NCI-H2081 (cell line): ENCODE measurements around the gene PGS1.
"Not testable (repeated sequence)": the region's sequence is repeated elsewhere in the genome, so short reads cannot be mapped to it uniquely, and the experiment has no call there.

Source experiments
- DNase-seq, 2 experiments: peaks; one replicate each; lab custom pipeline; 2025; lab: John Stamatoyannopoulos, UW

Gene PGS1

DNA sequence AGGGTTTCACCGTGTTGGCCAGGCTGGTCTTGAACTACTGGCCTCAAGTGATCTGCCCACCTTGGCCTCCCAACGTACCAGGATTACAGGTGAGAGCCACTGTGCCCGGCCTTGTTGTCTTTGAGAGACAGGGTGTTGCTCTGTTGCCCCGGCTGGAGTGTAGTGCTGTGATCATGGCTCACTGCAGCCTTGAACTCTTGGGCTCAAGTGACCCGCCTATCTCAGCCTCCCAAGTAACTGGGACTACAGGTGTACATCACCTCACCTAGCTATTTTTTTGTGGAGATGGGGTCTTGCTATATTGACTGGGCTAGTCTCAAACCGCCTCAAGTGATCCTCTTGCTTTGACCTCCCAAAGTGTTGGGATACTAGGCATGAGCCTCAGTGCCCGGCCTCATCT is 68.4 kb downstream of the PGS1 start:
- DNase-seq = no peak

DNA sequence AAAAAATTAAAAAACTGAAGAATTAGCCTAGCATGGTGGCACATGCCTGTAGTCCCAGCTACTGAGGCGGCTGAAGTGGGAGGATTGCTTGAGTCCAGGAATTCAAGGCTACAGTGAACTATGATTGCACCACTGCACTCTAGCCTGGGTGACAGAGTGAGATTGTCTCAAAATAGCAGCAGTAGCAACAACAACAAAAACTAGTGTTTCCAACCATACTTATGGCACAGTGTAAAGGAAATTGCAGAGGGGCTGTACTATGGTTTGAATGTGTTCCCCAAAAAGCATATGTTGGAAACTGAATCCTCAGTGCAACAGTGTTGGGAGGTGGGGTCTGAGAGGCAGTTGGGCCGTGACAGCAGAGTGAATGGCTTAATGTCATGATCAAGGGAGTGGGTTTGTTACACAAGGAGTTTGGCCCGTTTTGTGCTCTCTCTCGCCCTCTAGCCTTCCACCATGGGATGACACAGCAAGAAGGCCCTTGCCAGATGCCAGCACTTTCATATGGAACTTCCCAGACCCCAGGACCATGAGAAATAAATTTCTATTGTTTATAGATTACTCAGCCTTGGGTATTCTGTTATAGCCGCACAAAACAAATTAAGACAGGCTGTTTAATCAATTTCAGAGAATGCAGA is 70.0 kb downstream of the PGS1 start:
- no peak for DNase-seq

DNA sequence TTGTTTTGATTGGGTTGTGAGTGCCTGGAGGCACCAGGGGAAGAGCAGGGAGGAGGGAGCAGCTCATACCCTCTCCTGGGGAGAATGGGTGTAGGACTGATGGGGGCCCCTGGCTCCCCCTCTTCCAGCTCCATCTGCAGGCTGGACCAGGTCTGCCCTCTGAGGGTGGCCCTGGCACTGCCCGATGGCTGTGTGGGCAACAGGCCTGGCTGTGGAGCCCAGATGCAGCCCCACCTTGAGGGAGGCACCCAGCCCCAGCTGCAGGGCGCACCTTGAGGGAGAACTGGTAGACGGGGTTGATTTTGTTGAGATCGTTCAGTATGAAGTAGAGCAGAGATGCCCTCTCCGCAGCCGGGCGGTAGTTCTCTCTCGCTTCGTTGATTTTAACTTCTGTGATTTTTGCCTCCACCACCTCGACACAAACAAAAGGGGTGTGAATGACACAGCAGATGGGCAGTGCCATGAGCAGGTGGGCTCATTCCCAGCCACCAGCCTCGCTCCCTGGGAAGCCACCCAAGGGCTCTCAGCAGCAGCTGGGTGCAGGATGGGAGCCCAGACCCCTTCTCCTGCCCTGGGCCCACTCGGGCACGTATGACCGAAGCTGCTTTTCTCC is 71.6 kb downstream of the PGS1 start:
- no peak for DNase-seq

DNA sequence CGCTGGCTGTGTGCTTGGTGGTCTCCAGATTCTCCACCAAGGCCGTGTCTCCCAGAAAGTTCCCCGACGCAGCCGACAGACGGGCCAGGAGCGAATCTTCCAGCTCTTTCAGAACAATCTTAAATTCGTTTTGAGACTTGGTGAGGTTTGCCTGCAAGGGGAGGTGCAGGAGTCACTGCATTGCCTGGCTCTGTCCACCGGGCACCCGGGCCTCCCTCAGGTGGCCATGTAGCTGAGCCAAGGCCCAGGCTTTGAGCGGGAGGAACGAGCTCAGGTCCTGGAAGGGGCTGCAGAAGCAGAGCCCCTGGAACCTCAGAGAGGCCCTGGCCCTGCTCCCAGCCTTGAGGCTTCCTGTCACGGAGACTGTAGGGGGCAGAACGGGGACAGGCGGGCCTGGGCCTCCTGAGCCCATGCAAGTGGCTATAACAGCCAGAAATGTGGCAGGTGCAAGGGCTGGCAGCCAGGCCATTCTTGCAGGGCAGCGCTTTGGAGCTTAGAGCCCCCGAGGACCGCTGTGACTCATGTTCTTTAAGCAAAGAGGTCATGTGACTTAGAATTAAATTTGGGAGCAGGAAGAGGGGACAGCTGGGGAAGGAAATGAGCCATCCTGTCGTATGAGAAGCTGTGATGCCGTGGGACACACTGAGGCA is 72.4 kb downstream of the PGS1 start:
- peak in 1 of 2 experiments; percentile 20 for DNase-seq

DNA sequence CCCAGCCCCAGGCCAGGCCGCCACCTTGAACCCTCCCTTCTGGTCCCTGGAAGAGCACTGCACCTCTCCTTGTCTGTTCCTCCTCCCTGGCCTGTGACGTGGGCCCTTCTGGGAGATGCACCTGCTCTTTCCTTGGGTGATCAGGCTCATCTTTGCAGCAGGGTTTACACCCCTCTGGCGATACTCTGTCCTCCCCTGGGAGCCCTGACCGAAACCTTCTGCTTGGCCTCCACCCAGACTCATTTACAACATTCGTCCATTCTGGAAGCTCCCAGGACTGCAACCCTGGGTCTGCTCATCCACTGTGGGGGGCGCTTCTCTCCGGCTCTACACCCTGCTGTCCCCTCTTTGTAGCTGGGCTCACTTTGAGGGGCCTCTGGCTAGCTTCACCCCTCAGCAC is 73.3 kb downstream of the PGS1 start:
- no peak for DNase-seq

DNA sequence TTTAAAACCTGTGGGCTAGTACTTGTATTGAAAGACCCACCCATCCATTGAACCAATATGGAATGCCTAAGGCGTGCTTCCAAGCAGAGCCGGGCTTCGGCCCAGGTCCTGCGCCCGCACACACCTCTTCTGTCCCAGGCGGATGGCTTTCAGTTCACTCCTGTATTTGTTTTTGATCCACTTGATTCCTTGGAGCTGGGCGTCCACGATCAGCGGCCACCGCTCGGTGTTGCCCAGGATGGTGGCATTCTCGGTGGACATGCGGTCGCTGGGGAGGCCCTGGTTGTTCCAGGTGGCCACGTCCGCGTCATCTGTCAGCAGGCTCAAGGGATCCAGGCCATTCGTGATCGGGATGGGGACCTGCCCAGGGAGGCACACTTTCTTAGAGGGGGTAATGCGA is 75.9 kb downstream of the PGS1 start:
- no peak for DNase-seq

DNA sequence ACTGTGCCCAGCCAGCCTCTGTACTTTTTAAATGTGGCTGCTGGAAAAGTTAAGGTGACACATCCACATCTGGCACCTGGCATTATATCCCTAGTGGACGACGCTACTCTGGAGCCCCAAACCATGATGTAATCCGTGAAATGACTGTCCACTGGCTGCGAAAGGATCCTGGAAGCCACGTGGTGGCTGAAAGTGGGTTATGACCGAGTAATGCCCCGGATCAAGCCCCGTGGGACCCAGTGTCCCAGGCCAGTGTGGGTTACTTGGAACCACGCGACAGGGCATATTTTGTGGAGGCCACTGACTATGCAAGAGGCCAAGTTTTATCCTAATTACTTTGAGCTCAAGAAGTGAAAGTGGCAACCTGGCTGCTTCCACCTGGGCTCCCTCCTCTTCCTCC is 79.6 kb downstream of the PGS1 start:
- DNase-seq = no peak

DNA sequence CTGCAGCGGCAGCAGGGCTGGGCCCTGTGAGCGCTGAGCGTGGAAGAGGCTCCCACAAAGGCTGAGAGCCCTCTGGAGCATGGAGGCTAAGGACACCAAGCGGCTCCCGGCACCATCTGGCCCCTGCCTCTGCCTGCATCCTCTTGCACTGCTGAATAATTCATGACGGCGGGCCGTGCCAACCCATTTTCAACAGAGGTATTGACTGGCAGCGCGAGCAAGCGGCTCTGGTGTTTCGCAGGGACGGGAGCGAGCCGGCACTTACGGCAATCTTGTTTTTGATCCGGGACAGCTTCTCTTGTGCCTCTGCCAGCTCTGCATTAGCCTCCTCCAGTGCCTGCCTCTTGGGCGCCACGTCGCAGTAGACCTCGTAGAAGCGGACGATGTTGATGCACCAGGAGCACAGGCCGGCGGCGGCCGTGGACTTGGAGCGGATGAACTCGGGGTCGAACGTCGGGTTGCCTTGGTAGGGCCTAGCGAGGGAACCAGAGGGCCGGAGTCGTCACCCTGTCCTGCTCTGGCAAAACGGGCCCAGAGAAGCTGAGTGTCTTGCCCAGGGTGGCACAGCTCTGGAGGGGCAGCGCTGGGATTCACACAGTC is 80.4 kb downstream of the PGS1 start:
- no peak for DNase-seq

DNA sequence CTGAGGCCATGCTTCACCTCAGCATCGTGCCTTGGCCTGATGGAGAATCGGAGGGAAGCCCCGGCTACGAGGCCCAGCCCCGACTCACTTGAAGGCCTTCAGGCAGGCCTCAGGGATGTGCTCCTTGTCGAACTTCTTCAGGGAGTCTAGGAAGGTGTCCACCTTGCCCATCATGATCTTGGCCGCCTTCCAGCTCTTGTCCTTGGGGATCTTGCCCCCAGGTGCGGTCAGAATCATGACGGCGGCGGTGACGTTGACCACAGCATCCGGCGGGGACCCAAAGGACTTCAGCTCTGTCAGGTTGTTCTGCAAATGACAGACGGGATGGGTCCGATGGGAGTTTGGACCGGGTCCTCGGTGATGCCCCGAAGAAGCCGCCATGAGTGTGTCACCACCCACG is 81.2 kb downstream of the PGS1 start:
- no peak for DNase-seq

DNA sequence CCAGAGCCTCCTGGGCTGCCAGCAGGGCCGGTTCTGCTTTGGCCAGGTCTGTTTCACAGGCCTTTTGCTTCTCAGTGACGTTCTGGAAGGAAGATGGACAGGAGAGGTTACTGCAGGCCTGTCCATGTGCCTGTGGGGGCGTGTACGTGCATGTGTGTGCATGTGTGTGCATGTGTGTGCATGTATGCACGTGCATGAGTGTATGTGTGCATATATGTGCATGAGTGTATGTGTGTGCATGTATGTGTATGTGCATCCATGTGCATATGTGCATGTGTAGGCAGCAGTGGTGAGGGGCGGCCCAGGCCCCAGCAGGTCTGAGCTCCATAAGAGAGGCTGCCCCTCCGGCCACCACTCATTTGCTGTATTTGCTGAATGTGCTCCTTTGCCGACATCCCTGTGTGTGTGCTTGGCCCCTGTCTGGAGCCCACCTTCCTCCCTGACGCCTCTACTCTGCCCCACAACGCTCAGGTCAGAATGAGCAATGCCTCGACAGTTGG is 81.8 kb downstream of the PGS1 start:
- no peak for DNase-seq

DNA sequence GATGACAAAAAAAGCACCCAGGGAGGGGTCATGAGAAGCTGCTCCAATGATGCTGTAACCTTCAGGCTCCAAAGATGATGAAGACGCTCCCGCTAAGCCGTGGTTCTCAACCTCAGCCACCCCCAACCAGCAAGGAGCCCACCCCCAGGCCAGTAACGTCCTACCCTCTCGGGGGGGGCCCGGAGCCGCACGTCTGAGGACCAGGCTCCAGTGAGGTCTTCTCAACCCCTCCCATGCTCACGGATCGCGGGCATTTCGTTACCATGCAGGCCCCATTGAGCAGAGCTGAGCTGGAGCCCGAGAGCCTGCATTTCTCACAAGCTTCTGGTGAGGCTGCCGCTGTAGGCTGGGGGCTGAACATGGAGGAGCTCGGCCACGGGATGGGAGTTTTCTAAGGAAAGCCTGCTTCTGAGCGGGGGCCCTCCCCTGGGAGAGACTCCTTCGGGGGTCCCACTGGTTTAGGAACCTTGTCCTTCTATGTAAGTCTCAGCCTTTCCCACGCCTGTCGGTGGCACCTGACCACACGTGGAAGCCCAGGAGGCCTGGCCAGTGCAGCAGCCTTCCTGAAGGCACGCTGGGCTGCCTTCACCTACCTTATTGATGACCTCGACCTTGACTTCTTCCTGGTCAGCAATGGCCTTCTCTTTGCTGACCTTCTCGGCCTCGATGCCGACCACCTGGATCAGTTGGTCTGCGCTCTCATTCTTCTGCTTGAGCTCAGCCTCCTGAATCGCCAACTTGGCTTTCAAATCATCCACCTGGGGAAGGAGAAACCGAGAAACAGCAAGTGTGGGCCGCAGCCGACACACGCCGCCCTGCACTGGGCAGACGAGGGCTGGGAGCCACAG is 82.7 kb downstream of the PGS1 start:
- DNase-seq = no peak

DNA sequence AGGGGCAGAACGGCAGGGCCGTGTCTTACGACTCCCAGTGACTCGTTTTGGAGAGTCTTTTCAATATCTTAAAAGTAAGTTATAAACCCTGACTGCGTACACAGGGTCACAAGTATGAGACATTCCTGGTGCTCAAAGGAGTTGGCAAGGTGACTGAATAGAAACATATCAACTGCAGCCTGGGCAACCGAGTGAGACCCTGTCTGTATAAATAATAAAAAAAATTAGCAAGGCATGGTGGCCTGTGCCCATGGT is 83.3 kb downstream of the PGS1 start:
- DNase-seq = no peak

DNA sequence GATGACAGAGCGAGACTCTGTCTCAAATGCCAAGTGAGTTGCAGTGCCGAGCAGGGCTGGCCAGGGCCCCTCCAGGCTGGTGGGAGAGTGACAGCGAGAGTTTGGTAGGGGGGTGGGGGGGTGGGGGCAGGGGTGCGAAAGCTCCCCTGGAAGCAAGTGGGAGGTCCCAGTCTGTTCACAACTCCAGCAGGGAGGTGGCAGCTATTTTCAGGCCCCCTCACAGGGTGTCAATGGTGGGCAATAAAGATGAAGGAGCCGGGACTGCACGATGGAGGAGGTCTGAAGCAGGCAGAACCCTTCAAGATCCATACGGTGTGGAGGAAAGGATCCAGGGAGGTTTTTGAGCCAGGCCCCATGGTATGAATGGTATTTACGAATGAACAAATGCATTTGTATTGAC is 83.7 kb downstream of the PGS1 start:
- DNase-seq = no peak

DNA sequence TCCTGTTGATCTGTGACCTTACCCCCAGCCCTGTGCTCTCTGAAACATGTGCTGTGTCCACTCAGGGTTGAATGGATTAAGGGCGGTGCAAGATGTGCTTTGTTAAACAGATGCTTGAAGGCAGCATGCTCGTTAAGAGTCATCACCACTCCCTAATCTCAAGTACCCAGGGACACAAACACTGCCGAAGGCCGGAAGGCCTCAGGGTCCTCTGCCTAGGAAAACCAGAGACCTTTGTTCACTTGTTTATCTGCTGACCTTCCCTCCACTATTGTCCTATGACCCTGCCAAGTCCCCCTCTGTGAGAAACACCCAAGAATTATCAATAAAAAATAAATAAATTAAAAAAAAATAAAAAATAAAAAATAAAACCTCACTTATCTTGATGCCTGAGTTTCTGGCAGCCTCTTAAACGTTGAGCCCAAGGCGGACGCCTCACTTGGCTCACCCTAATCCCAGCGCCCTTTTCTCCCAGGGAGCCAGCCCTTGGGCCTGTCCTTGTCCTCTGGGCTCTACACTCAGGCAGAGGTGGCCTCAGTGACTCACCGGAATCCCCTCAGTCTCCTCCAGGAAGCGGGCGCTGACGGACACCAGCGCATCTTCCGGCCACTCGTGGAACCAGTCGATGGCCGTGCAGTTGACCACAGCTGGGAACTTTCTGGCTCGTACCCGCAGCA is 87.8 kb downstream of the PGS1 start:
- DNase-seq = not testable (repeated sequence)

DNA sequence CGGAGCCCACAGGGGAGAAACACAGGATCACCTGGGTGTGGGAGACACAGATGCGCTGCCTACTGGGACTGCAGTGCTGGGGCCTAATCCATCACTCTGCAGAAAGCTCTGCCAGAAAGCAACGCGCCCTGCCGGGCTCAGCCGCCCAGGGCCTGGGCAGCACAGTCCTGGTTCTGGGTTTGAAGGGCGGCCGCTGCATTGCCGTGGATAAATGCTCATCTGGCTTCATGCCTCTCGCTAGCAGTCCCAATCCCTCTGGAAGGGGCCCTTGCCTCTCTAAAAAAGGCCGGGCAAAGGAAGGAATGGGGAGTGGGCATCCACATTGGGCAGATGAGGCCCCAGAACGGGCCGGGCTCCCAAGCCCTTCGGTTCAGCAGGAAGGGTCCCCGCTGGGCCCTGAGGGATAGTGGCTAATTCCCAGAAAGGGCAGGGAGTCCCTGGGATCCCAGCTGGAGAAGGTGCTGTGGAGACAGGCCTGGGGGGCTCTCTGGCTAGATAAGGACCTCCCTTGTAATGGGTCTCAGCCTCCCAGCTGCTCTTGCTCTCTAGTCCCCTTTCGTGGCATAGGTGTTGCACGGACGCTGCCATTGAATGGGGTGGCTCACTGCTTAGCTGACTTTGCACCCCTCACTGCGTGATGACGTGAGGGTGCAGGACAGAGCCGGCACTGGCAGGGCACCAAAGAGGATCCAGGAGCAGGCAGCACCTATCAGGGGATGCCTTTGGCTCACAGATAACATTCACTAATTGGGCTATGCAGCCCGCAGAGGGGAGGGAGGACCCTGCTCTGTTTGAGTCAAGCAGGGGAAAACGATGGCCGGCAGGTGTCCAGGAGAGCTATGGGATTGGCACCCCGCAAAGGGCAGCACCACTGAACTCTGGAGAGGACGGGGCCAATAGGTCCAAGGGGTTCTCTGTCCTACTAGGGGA is 88.6 kb downstream of the PGS1 start:
- no peak for DNase-seq

DNA sequence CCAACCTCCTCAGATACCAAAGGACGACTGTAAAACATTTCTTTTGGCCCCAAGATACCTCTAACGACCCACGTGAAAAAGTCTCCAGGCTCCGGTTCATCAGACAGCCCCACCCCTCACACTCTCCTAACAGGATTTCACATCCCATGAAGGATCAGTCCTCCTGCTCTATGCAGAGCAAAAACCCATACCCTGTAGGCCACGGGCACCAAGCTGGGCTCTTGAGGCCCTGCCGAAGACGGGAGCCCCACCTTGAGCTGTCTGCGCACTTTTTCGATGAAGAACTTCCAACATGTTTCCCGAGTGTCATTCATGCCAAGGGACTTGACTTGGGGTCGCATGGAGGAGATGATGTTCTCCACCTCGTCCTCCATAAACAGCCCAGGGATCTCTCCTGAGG is 89.9 kb downstream of the PGS1 start:
- no peak for DNase-seq

DNA sequence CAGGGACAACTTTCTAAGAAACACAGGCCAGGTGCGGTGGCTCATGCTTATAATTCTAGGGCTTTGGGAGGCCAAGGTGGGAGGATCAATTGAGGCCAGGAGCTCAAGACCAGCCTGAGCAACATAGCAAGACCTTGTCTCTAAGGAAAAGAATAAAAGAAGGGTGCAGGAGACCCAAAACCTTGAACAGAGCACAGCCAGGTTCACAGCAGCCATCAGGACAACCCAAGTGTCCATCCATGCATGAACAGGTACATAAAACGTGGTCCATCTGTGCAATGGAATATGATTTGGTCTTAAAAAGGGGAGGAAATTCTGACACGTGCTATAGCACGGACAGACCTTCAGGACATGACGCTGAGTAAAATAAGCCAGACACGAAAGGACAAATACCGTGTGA is 91.0 kb downstream of the PGS1 start:
- DNase-seq = no peak

DNA sequence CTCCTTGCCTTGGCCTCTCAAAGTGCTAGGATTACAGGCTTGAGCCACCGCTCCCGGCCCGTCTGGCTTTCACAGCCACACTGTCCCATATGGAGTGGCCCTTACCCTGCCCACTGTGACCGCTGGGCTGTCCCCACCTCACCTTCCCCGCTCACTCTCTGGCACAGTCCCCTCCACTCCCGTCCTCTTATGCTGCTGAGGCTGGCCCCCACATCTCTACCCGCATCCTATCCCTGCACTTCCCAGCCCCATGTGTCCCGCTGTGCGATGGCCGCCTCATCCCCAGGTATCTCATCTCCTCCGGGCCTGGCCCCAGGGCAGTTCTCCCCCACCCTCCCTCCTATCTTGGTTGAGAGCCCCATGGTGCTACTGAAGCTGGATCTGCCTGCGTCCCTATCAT is 93.2 kb downstream of the PGS1 start:
- DNase-seq = no peak

DNA sequence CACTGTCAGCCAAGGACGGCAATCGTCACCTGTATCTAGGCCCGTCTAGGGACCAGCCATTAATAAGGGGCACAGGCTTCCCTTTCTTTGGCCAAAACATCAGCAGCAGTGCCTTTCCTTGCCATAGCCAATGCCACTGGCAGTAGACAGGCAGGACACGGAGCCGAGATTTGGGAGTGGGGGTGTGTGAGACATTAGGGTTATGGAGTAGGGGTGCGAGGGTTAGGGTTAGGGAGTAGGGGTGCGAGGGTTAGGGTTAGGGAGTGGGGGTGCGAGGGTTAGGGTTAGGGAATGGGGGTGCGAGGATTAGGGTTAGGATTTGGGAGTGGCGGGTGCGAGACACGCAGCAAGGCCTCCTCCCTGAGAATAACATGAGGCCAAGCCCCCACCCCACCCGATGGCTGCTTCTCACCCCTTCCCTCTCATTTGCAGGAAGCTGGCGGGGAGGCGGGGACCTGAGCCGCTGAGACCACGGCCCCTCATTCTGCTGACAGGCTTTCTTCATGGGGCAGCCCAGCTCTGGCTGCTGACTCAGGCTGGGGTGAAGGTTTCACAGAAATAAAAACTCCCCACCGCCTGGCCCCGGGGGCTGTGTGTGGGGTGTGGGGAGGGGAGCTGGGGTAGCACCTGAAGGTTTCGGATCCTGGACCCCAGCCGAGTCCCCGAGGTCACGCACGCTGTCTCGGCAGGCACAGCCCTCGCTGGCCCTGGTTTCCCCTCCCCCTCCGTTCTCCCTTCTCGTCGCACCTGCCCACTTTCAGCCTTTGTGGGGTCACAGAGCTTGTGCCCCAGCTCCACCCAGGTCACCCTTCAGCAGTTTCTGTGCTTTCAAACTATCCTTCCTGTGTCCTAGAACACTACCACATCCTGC is 93.8 kb downstream of the PGS1 start:
- DNase-seq = no peak
